Measurements from ENCODE around the gene ADAMTS18.
A peak's percentile ranks its signal among the peaks of the same experiment; 100 is the strongest.

ADAMTS18 gene

GRCh38 chr16:77307426-77308162 is 127.2 kb downstream of the ADAMTS18 start:
- Histone ChIP-seq H3K27ac (ENCODE audit: poor library complexity, severe bottlenecking) (peak overlapping the region; percentile 76), H3K4me3 (ENCODE audit: severe bottlenecking) (no peak overlapping the region), H3K36me3 (ENCODE audit: low read depth) (no peaks in the 10 kb centered on the region), H3K27me3 (ENCODE audit: insufficient read depth, poor library complexity, severe bottlenecking) (no peaks in the 10 kb centered on the region), H3K9me3 (ENCODE audit: severe bottlenecking) (no peaks in the 10 kb centered on the region), H3K4me1 (ENCODE audit: insufficient read depth, poor library complexity, severe bottlenecking) (peaks cover 13% of the 10 kb centered on the region)
- TF ChIP-seq, protein P1, sequence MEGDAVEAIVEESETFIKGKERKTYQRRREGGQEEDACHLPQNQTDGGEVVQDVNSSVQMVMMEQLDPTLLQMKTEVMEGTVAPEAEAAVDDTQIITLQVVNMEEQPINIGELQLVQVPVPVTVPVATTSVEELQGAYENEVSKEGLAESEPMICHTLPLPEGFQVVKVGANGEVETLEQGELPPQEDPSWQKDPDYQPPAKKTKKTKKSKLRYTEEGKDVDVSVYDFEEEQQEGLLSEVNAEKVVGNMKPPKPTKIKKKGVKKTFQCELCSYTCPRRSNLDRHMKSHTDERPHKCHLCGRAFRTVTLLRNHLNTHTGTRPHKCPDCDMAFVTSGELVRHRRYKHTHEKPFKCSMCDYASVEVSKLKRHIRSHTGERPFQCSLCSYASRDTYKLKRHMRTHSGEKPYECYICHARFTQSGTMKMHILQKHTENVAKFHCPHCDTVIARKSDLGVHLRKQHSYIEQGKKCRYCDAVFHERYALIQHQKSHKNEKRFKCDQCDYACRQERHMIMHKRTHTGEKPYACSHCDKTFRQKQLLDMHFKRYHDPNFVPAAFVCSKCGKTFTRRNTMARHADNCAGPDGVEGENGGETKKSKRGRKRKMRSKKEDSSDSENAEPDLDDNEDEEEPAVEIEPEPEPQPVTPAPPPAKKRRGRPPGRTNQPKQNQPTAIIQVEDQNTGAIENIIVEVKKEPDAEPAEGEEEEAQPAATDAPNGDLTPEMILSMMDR (IDR thresholded peaks at IDR 0.05; ENCODE audit: poor library complexity, severe bottlenecking): no peak
- DNase-seq (ENCODE audit: low spot score) (no peak), ATAC-seq (ENCODE audit: low read depth) (peak; percentile 19; the same call in 1 of the 3 replicates)

GRCh38 chr16:77306075-77306474 is 128.8 kb downstream of the ADAMTS18 start:
- ATAC-seq (ENCODE audit: low read depth) (no peak), DNase-seq (ENCODE audit: low spot score) (no peak)
- H3K9me3 ChIP-seq (ENCODE audit: severe bottlenecking): no peaks in the 10 kb centered on the region
- H3K27me3 ChIP-seq (ENCODE audit: insufficient read depth, poor library complexity, severe bottlenecking): no peaks in the 10 kb centered on the region
- no peak overlapping the region for H3K4me3 ChIP-seq (ENCODE audit: severe bottlenecking)
- no peak overlapping the region for H3K27ac ChIP-seq (ENCODE audit: poor library complexity, severe bottlenecking)
- peaks cover 13% of the 10 kb centered on the region for H3K4me1 ChIP-seq (ENCODE audit: insufficient read depth, poor library complexity, severe bottlenecking)
- H3K36me3 ChIP-seq (ENCODE audit: low read depth): no peaks in the 10 kb centered on the region
- TF ChIP-seq, protein P1 (IDR thresholded peaks at IDR 0.05; ENCODE audit: poor library complexity, severe bottlenecking): no peak

DNA sequence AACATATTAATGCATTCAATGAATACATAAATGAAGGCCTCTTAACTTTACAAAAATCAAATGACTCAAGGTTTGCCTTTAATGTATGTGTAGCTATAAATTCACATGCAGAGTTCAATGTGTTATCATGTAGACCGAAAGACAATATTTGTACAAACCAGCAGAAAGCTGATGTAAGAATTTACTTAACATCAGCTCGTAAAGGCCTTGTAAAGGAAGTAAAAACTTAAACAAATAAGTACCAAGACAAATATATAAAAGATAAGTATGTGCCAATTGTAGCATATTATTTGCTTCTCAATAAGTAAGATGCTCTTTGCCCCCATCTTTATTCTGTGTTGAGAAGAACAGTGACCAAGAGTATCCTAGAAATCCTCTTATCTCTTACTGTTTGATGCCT is 130.0 kb downstream of the ADAMTS18 start:
- TF ChIP-seq, protein P1 (IDR thresholded peaks at IDR 0.05; ENCODE audit: poor library complexity, severe bottlenecking): no peak
- no peaks in the 10 kb centered on the region for H3K27me3 ChIP-seq (ENCODE audit: insufficient read depth, poor library complexity, severe bottlenecking)
- H3K27ac ChIP-seq (ENCODE audit: poor library complexity, severe bottlenecking): no peak overlapping the region
- H3K4me3 ChIP-seq (ENCODE audit: severe bottlenecking): no peak overlapping the region
- H3K4me1 ChIP-seq (ENCODE audit: insufficient read depth, poor library complexity, severe bottlenecking): peaks cover 14% of the 10 kb centered on the region
- ATAC-seq (ENCODE audit: low read depth): no peak
- H3K36me3 ChIP-seq (ENCODE audit: low read depth): no peaks in the 10 kb centered on the region
- DNase-seq (ENCODE audit: low spot score): no peak
- H3K9me3 ChIP-seq (ENCODE audit: severe bottlenecking): no peaks in the 10 kb centered on the region

DNA sequence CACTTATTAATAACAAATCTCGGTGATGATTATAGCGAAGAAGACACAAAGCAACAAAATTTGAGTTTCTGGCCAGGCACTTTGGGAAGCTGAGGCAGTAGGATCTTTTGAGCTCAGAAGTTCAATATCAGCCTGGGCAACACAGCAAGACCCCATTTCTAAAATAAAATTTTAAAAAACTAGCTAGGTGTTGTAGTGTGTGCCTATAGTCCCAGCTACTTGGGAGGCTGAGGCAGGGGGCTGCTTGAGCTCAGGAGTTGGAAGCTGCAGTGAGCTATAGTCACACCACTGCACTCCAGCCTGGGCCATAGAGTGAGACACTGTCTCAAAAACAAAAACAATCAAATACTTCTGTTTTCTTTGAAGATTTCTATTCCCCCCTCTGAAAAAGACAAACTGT is 130.7 kb downstream of the ADAMTS18 start:
- H3K9me3 ChIP-seq (ENCODE audit: severe bottlenecking): no peaks in the 10 kb centered on the region
- H3K27ac ChIP-seq (ENCODE audit: poor library complexity, severe bottlenecking): no peak overlapping the region
- H3K27me3 ChIP-seq (ENCODE audit: insufficient read depth, poor library complexity, severe bottlenecking): no peaks in the 10 kb centered on the region
- H3K4me3 ChIP-seq (ENCODE audit: severe bottlenecking): no peak overlapping the region
- peaks cover 22% of the 10 kb centered on the region for H3K4me1 ChIP-seq (ENCODE audit: insufficient read depth, poor library complexity, severe bottlenecking)
- TF ChIP-seq, protein P1 (IDR thresholded peaks at IDR 0.05; ENCODE audit: poor library complexity, severe bottlenecking): no peak
- no peak for DNase-seq (ENCODE audit: low spot score)
- no peaks in the 10 kb centered on the region for H3K36me3 ChIP-seq (ENCODE audit: low read depth)
- ATAC-seq (ENCODE audit: low read depth): no peak

- TF ChIP-seq, protein P1 (IDR thresholded peaks at IDR 0.05; ENCODE audit: poor library complexity, severe bottlenecking): no peak
- DNase-seq (ENCODE audit: low spot score): no peak
- Histone ChIP-seq H3K27me3 (ENCODE audit: insufficient read depth, poor library complexity, severe bottlenecking) (no peaks in the 10 kb centered on the region), H3K36me3 (ENCODE audit: low read depth) (no peaks in the 10 kb centered on the region), H3K27ac (ENCODE audit: poor library complexity, severe bottlenecking) (no peak overlapping the region), H3K4me1 (ENCODE audit: insufficient read depth, poor library complexity, severe bottlenecking) (peaks cover 23% of the 10 kb centered on the region), H3K9me3 (ENCODE audit: severe bottlenecking) (no peaks in the 10 kb centered on the region), H3K4me3 (ENCODE audit: severe bottlenecking) (no peak overlapping the region)
- no peak for ATAC-seq (ENCODE audit: low read depth)
Observed at GRCh38 chr16:77302674-77303073, 132.2 kb downstream of the ADAMTS18 start.
